ENCODE measurements around the gene PRPF38B. TPM values are rescaled to one million over a fixed set of nuclear protein-coding genes. Genes with fewer than 3 reads are reported as not detected.

Gene PRPF38B
- total and polyA plus RNA-seq, 2 experiments from 2014 or later = 40.5 to 86.4 TPM

- DNase-seq (ENCODE audit: low spot score) (peak; percentile 83), ATAC-seq (peak; percentile 75)
- Histone ChIP-seq H4K20me1 (replicated peaks; ENCODE audit: insufficient read depth) (0 out of 2 replicates have a peak, but pooled peaks cover 4% of the 10 kb centered on the region), H3K4me2 (peak overlapping the region; percentile 87), H3K4me1 (ENCODE audit: insufficient read depth) (0 out of 2 replicates have a peak, but pooled peaks cover 3% of the 10 kb centered on the region), H3K79me2 (replicated peaks; ENCODE audit: insufficient read depth) (peaks cover 28% of the 10 kb centered on the region), H3K9me2 (ENCODE audit: insufficient read depth) (no peaks in the 10 kb centered on the region), H3K27ac (ENCODE audit: low read depth) (peak overlapping the region; percentile 96), H3K36me3 (ENCODE audit: insufficient read depth) (no peaks in the 10 kb centered on the region), H3K4me3 (peak overlapping the region; percentile 87), H3K27me3 (ENCODE audit: insufficient read depth) (no peaks in the 10 kb centered on the region), H3F3A (replicated peaks; ENCODE audit: low read depth) (no peaks in the 10 kb centered on the region), H2AFZ (peak overlapping the region; percentile 83; the same call in 1 of the 2 replicates)
- TF ChIP-seq POLR2AphosphoS5 (IDR thresholded peaks at IDR 0.05; ENCODE audit: low read depth) (peak; percentile 69), JUNB (IDR thresholded peaks at IDR 0.05; ENCODE audit: unreplicated experiment) (no peak)
- H3K9me3 Mint-ChIP-seq = no peaks in the 10 kb centered on the region; the same call in 2 of the 3 replicates
- H3K27ac Mint-ChIP-seq = peak overlapping the region; percentile 99
- peaks cover 12% of the 10 kb centered on the region for H3K27me3 Mint-ChIP-seq (ENCODE audit: insufficient read depth, low read depth, poor library complexity)
- no peaks in the 10 kb centered on the region for H3K36me3 Mint-ChIP-seq (ENCODE audit: low read depth)
- peaks cover 7% of the 10 kb centered on the region for H3K4me1 Mint-ChIP-seq
- H3K4me3 Mint-ChIP-seq = peak overlapping the region; percentile 98
These were observed 55.2 kb downstream of the PRPF38B start for GRCh38 chr1:108747171-108747850.

- Histone ChIP-seq H4K20me1 (replicated peaks; ENCODE audit: insufficient read depth) (0 out of 2 replicates have a peak, but pooled peaks cover 4% of the 10 kb centered on the region), H3K36me3 (ENCODE audit: insufficient read depth) (no peaks in the 10 kb centered on the region), H2AFZ (no peak overlapping the region), H3K27ac (ENCODE audit: low read depth) (no peak overlapping the region), H3K4me3 (peak overlapping the region; percentile 87), H3K9me2 (ENCODE audit: insufficient read depth) (no peaks in the 10 kb centered on the region), H3K79me2 (replicated peaks; ENCODE audit: insufficient read depth) (peaks cover 28% of the 10 kb centered on the region), H3F3A (replicated peaks; ENCODE audit: low read depth) (no peaks in the 10 kb centered on the region), H3K27me3 (ENCODE audit: insufficient read depth) (no peaks in the 10 kb centered on the region), H3K4me1 (ENCODE audit: insufficient read depth) (0 out of 2 replicates have a peak, but pooled peaks cover 3% of the 10 kb centered on the region), H3K4me2 (peak overlapping the region; percentile 87; the same call in 1 of the 2 replicates)
- ATAC-seq = no peak
- TF ChIP-seq ETS1 (IDR thresholded peaks at IDR 0.05) = no peak
- Mint-ChIP-seq H3K4me3 (peak overlapping the region; percentile 53), H3K36me3 (ENCODE audit: low read depth) (peaks cover 1% of the 10 kb centered on the region; the same call in 2 of the 3 replicates), H3K27ac (no peak overlapping the region), H3K27me3 (ENCODE audit: insufficient read depth, low read depth, poor library complexity) (peaks cover 12% of the 10 kb centered on the region), H3K9me3 (no peaks in the 10 kb centered on the region; the same call in 2 of the 3 replicates), H3K4me1 (peaks cover 7% of the 10 kb centered on the region)
- DNase-seq (ENCODE audit: low spot score) = no peak
These were observed 55.8 kb downstream of the PRPF38B start for GRCh38 chr1:108747898-108748297.

- Histone ChIP-seq H3K9me2 (ENCODE audit: insufficient read depth) (no peaks in the 10 kb centered on the region), H3K27me3 (ENCODE audit: insufficient read depth) (no peaks in the 10 kb centered on the region), H2AFZ (no peak overlapping the region), H4K20me1 (replicated peaks; ENCODE audit: insufficient read depth) (0 out of 2 replicates have a peak, but pooled peaks cover 4% of the 10 kb centered on the region), H3K36me3 (ENCODE audit: insufficient read depth) (no peaks in the 10 kb centered on the region), H3K79me2 (replicated peaks; ENCODE audit: insufficient read depth) (peaks cover 28% of the 10 kb centered on the region), H3K27ac (ENCODE audit: low read depth) (no peak overlapping the region), H3K4me2 (no peak overlapping the region), H3F3A (replicated peaks; ENCODE audit: low read depth) (no peaks in the 10 kb centered on the region), H3K4me1 (ENCODE audit: insufficient read depth) (0 out of 2 replicates have a peak, but pooled peaks cover 3% of the 10 kb centered on the region), H3K4me3 (no peak overlapping the region)
- Mint-ChIP-seq H3K36me3 (ENCODE audit: low read depth) (peaks cover 5% of the 10 kb centered on the region), H3K27me3 (ENCODE audit: insufficient read depth, low read depth, poor library complexity) (peaks cover 12% of the 10 kb centered on the region), H3K4me3 (no peak overlapping the region), H3K27ac (no peak overlapping the region), H3K4me1 (peaks cover 7% of the 10 kb centered on the region), H3K9me3 (no peaks in the 10 kb centered on the region; the same call in 2 of the 3 replicates)
- ATAC-seq (no peak), DNase-seq (ENCODE audit: low spot score) (no peak)
- TF ChIP-seq CREB1 (CRISPR knock-in tag; IDR thresholded peaks at IDR 0.05; ENCODE audit: low read depth) (no peak), EZH2phosphoT487 (IDR thresholded peaks at IDR 0.05; ENCODE audit: unreplicated experiment) (no peak), CTCF (conservative IDR thresholded peaks at IDR 0.05; ENCODE audit: low read depth in 2 of 2) (no peak), EZH2 (IDR thresholded peaks at IDR 0.05; ENCODE audit: low read depth, unreplicated experiment) (no peak)
These were observed 57.0 kb downstream of the PRPF38B start for GRCh38 chr1:108749081-108749480.
